Measurements from ENCODE around the gene KIAA1671. TPM values are rescaled to one million over a fixed set of nuclear protein-coding genes. Genes with fewer than 3 reads are reported as not detected.

KIAA1671 gene
- total RNA-seq, 1 donor from 2014 or later = 43.7 TPM

DNA sequence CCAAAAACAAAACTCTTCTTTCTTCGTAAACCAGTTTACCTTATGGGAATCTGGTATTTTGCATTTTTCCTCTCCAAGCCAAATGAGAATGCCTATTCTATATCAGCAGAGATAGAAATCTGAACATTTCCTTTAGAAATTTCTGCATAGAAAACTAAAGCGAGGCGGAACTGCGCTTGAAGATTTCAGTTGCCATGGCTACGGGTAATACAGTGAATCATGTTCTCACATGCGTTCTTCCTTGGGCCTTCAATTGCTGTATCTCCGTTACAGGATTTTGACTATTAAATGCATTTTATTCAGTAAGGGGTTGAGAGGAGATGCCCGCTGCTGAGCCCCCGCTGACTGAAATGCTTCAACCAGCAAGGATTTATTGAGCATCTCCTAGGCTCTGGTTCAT is 138.9 kb downstream of the KIAA1671 start:
- no peak for DNase-seq (ENCODE audit: low spot score)

DNA sequence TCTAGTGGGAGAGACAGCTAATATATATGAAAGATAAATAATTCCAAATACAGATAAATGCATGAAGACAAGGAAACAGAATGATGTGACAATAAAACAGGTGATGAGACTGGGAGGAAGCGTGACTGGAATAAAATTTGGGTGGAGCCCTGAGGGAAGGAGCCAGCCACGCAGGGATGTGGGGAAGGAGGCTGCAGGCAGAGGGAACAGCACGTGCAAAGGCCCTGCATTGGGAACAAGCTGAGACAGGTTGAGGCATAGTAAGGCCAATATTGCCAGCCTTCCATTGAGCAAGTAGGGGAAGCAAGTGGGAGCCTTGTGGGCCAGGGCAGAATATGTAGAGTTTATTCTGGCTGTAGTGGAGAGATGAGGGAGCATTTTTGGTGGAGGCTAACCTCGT is 139.6 kb downstream of the KIAA1671 start:
- no peak for DNase-seq (ENCODE audit: low spot score)

DNA sequence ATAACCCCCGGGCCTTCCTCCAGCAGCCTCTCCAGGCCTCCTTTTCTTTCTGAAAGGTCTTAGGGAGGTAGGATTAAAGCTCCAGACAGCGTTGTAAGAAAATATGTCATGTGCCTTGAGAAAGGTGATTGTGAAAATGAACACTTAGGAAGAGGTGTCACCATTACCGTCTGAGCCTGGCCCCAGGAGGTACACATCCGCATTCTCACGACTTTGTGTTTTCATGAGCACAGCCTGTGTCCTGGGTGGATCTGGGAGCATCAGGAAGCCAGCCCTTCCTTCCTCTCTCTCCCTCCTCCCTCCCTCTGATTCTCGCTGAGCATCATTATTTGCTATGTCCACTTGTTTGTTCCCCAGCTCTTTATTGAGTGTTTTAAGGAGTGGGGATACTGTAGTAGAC is 142.1 kb downstream of the KIAA1671 start:
- no peak for DNase-seq (ENCODE audit: low spot score)

DNA sequence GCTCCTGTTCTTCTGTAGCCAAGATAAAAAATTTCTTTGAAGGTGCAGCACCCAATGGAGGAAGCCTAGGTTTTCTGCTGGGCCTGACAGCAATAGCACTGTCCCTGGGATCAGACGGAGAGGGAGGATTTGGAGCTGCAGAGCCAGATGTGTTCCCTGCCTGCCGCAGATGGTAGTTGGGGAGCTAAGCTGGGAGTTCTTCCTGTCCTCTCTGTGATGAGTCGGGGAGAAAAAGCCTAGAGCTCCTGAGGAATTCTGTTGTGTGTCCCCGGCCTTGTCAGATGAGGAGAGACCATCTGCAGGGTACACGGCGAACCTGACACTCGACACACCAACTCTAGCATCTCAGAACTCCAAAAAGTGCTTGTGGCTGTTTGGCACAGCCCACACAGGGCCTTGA is 143.4 kb downstream of the KIAA1671 start:
- no peak for DNase-seq (ENCODE audit: low spot score)

DNA sequence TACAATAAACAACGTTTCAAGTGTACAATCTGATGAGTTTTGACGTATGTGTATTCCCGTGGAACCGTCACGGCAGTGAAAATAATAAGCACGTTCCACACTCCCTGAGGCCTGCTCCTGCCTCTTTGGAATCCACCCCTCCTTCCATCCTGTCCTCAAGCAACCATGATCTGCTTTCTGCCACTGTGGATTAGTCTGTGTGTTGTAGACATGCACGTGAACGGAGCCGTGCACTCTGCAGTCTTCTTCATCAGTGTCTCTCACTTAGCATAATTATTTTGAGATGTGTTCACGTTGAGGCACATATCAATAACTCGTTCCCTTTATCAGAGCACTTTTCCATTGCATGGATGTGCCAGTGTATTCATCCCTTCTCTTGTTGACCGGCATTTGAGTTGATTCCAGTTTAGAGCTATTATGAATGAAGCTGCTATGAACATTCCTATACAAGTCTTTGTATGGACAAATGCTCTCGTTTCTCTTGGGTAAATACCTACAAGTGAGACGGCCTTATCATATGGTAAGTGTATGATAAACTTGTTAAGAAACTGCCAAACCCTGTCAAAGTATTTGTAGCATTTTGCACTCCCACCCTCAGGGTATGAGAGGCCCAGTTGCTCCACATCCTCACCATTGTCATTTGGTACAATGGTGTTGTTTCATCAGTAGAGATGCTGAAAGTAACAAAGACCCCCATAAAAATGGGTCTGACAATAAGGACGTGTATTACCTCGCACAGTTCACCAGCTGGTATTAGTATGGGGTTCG is 144.3 kb downstream of the KIAA1671 start:
- no peak for DNase-seq (ENCODE audit: low spot score)

DNA sequence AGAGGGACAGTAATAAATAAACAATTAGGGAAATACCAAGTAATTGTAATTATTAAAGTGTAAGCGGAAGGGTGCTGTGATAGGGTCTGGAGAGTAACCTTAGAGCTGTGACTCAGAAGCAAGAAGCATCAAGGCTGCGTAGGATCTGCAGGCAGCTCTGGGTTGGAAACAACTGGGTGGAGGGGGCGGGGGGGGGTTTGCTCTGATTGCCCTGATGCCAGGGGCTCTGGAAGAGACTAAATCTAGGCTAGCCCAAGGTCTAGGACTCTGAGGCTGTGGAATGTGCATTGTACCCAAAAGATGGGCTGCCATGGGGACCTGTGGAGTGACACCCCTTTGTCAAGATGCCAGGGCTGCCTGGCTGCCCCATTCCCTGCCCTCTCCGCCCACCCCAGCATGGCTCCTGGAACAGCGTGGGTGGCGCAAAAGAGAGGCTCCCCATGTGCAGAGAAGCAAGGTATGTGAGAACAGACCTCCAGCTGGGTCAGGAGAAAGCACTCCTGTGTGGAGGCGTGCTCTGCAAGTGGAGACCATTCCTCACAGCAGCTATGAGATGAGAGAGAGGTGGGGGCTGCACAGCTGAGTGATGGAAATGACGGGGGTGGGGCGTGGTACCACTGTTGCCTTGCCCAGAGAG is 146.0 kb downstream of the KIAA1671 start:
- no peak for DNase-seq (ENCODE audit: low spot score)

DNA sequence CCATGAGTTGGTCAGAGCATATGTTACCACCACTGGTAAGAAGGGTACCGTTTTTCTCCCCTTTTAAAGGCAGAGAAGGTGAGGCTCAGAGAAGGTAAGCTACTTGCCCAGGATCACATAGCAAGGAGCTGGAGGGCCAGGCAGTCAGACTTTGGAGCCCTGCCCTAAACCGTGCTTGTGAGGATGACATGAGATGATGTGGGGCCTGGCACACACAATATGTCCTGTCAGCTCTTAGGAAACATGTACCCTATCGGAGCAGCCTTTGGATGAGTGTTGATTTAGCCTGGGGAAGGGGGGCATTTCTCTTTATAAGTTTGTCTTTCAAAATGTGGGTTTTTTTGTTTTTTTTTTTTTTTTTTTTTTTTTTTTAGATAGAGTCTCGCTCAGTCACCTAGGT is 146.7 kb downstream of the KIAA1671 start:
- DNase-seq (ENCODE audit: low spot score) = no peak

DNA sequence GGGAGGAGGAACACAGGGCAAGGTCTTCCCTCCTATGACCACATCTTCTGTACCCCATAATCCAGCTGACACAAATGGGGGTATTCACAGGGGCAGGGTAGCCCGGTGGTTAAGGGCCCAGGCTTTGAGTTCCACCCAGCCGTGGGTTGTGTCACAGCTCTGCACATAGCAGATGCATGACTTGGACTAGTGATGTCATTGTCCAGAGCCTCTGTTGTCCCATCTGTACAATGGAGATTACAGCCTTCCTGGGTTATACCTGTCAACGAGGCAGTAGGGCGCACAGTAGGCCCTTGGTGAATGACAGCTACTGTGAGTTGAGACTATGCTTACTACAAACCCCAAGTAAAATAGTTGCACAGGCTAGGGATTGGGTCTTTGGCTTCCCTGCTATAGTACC is 147.9 kb downstream of the KIAA1671 start:
- no peak for DNase-seq (ENCODE audit: low spot score)

DNA sequence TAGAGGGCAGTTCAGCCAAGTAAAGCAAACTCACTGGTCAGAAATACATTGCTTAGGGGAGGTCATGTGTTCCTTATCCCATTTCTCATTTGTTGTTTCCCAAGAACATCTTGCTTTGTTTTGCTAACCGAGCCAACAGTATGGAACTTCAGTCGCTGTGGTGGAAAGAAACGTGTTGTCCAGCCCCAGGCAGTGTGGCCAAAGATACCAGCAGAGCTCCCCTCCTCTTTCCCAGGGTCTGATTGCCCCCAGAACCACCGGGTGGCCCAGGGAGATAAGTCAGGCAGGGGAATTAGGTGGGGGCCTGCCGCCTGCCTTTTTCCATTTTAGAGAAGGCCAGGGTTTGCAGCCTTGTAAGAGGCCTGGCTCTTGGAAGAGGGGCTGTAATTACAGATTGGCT is 148.4 kb downstream of the KIAA1671 start:
- no peak for DNase-seq (ENCODE audit: low spot score)

DNA sequence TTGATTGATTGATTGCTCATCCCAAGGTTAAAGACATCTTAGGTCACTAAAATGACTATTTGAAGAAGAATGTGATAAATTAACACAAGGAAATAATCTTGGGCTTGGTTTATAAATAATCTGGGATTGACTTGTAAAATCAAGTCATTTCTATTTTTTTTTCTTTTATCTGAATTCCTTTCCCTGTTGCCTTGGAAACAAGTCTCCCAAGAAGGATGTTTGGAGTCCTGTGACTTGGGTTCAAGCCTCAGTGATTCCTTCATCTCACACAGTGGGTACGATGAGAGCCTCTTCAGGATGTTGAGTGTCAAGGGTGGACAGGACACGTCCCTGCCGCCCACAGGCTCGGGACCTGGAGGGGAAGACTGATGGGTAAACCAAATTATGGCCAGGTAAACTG is 149.0 kb downstream of the KIAA1671 start:
- no peak for DNase-seq (ENCODE audit: low spot score)

DNA sequence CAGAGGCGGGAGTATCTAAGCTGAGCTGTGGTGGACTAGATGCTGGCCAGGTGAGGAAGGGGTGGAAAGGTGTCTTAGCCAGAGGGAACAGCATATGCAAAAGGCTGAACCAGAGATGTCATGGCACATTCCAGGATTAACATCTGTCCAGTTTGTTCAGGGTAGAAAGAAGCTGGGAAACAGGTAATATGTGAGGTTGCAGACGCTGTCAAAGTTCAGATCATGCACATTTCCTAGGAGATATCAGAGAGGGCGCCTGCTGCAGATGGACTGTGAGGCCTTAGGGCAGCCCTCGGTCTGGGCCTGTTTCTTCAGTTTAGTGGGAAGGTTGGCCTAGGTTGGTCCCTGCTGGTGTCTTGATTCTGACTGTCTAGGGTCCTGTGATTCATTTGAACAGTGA is 149.5 kb downstream of the KIAA1671 start:
- no peak for DNase-seq (ENCODE audit: low spot score)

DNA sequence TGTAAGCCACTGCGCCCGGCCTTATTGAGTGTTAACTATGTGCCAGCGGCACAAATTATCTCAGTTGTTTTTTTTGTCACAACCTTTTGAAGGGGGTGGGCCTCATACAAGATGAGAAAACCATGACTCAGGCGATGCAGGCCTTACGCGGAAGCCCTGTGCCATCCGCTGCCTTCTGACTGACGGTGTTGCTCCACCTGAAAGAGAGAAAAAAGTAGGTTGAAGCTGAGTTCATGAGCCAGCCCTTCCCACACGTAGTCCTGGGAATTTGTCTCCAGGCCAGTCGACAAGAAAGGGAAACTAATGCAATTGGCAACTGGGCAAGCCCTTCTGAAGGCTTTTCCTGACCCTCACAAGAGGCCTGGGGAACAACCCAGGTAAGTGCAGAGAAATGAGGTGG is 150.2 kb downstream of the KIAA1671 start:
- no peak for DNase-seq (ENCODE audit: low spot score)

DNA sequence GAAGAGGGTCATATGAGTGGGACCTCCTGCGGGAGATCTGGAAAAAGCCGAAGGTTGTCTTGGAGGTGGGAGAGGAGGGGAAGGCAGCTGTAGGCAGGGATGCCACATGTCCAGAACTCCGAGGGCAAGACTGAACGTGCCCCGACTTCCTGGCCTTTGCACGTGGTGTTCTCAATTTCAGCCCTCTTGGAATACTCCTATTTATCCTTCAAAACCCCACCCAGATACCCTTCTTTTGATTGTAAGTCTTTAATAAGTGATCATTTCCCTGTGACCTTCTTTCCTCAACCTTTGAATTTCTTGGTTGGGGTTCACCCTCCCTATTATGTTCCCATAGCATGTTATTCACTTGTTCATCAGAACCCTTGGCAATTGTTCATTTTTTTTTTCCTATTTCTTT is 151.9 kb downstream of the KIAA1671 start:
- DNase-seq (ENCODE audit: low spot score) = no peak

DNA sequence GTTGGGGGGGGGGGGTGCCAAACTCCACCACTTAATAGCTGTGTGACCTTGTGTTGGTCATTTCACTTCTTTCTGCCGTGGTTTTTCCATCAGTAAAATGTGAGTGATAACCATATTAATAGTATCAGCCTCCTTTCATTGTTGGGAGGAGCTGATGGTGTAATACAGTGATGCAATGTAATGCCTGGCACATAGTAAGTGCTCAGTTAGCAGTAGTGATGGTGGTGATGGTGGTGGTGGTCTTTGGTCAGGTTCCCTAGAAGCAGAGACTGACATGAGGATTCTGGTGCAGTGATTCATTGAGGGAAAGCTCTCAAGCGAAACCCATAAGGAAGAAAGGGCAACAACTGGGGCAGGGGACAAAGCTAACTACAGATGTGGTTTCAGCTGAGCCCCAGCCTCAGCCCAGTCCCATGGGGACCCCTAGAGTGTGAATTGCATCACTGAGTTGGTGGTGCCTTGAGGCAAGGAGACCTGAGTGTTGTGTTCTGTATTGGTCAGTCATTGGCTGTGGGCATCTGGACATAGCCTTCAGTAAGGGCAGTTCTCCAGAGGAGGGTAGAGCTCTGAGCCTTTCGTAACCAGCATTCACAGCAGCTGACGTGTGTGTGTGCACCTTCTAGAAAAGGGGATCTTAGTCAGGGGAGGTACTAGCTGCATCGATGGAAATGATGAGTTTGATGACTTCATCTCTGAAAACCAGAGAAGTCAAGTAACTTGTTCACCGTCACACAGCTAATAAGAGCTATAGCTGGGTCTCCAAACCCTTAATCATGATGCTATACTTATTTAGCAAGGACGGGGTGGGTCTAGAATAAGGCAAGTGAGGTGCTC is 153.5 kb downstream of the KIAA1671 start:
- DNase-seq (ENCODE audit: low spot score) = no peak

DNA sequence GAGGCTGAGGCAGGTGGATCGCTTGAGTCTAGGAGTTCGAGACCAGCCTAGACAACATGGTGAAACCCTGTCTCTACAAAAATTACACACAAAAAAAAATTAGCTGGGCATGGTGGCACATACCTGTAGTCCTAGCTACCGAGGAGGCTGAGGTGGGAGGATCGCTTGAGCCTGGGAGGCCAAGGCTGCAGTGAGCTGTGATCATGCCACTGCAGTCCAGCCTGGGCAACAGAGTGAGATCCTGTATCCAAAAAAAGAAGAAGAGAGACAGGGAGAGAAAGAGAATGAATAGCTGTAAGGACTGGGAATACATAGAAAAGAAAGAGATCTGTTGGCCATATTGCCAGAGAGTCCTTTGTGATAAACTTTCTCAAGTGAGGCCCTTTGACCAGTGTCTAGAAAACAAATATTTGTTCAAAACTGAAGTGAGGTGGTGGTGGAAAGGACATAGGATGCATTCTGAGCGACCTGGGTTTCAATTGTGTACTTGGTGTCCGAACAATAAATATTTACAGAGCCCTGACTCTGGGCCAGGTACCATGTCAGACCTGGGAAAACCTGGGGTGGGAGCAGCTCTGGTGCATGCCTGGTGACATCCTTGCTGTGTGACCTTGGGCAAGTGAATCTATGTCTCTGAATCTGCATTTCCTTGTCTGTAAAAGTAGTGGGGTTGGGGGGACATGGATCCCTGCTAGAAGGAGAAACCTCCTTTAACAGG is 157.5 kb downstream of the KIAA1671 start:
- DNase-seq (ENCODE audit: low spot score) = no peak

DNA sequence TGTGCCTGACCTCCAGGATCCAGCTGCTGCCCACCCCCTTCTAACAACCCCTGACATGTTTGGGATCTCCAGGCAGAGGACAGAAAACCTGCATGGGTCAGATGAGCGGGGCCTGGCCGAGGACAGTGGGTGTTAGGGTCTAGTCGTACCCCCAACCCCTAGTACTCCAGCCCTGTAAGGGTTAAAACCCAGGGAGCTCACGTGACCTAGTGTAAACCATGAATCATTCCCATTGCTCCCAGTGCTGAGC is 158.0 kb downstream of the KIAA1671 start:
- DNase-seq (ENCODE audit: low spot score) = no peak

DNA sequence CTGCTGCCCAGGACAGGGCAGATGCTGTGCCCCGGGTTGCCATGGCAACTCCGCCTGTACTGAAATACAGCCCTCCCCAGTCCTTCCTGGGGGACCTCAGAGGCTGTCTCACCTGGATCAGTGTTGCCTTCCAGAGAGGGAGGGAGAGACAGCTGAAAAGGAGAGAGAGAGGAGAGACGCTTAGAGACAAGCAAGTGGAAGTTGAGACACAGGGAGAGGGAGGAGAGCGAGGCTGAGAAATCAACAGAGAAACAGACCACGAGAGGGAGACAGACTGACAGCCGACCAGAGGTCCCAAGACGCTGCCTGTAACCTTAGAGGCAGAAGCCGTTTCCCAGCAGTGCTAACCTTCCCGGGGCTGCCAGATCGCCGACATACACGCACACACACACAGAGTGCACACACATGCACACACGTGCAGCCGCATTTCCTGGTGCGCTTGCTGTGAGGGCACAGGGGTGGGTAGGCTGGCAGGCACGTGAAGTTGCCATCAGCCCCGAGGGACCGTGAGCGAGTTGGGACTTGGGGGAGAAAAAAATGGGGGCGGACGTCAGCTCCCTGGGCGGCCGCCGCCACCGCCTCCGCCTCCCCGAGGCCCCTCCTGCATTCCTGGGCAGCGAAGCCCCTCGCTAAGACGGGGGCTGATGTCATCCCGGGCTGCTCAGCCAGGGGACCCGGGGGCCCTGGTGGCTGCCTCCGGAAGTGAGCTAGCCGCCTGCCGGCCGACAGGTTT is 158.5 kb downstream of the KIAA1671 start:
- DNase-seq (ENCODE audit: low spot score) = peak; percentile 75

DNA sequence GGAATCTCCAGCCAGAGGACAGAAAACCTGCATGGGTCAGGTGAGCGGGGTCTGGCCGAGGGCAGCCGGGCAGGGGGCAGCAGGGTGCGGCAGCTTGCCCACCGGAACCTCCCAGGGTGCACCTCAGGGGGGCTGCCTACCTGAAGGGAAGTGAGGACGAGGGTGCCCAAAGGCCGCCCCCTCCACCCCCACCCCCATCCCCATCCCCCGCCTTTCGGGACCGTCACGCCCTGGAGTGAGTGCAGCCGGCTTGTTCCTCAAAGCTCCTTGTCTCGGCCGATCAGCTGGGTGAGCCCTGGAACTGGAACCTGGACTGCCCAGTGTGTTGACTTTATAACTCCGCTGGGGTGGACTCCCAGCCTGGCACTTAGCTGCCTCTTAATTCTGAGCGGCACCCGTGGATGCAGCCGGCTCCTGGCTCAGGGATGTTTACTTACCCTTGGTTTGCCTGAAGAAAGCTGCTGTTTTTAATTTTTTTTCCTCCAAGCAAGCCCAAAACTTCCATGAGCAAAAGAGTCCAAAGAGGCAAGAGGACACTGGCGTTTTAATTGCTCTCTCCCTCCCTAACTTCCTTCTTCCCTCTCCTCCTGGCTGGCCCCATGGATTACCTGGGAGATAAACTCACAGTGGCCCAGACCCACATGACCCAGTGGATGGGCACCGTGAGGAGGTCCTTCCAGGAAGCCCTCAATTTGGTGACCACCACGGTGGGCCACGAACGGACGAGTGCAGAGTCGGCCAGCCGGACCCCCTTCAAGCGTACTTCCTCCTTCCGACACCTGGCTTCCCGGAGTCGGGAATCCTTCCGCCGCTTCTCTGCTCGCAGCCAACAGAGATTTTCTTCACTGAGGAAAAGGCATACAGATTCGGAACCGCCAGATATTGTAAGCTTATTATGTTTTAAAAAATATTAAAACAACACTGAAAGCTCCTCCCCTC is 159.3 kb downstream of the KIAA1671 start:
- peak; percentile 59 for DNase-seq (ENCODE audit: low spot score)

DNA sequence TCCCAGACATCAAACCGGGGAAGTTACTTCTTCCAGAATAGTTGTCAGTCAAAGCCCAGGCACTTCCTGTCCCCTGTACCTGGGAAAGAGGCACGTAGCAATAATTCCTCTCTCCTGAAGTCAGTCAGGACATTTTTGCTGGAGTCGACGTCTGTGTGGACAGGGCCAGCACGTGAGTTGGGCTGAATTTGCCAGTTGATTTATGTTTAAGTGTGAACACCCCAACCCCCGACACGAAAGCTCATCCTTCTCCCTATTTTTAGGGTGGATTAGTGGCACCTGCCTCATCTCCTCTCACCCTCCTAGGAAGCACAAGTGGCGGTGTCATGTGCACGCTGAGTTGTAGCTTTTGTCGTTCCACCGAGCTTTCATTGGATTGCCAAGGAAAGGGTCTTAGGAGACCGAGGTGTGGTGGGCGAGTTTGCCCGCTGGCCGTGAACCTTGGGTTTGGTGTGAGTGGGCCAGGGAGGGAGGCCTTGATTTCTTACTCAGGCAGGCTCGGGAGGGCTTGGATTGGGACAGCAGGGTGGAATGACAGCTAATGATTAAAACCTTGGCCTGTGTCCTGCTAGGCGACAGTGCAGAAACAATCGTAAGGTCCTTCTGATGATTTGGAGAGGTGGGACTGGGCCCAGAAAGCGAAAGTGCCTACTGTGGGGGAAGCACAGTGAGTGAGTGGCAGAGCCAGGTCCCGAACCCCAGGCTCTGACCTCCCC is 160.2 kb downstream of the KIAA1671 start:
- DNase-seq (ENCODE audit: low spot score) = no peak

DNA sequence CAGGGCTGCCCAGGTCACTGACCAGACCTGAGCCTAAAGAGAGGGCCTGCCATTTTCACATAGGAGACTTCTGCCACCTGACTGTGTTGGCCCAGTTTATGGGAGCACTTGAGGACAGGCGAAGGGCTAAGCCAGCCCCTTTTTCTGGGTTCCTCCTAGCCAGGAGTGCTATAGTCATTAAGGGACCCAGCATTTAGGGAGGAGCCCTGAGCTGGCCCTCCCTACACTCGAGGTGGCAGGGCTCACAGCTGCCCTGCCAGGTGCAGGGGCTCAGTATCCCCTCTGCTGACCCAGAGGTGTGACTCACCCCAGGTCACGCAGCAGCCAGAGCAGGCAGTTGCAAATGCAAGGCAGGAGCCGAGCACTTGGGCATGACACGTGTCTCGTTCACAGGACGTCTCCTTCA is 160.8 kb downstream of the KIAA1671 start:
- no peak for DNase-seq (ENCODE audit: low spot score)
